GM23338 (cell line): Measurements from ENCODE around the gene TFAM. TPM values are rescaled to one million over a fixed set of nuclear protein-coding genes. Genes with fewer than 3 reads are reported as not detected.

ENCODE experiments used
- ATAC-seq: fragments of 200-7000 bp; cut with Tn5 transposase; 3 replicates; pipeline ENCODE4 v1.9.1; 2020
- DNase-seq: peaks from one replicate; pipeline ENCODE4 v3.0.0-alpha.2; 2015; ENCODE audit warnings: low spot score
- H2AFZ ChIP-seq: fragments of 200-600 bp; sonication (generic); 2 replicates; pipeline ENCODE4 v1.8.0; 2016; ENCODE audit warnings: antibody characterized with exemption, mild to moderate bottlenecking, moderate library complexity
- H3F3A ChIP-seq: fragments of 200-600 bp; sonication (generic); replicated peaks from 2 replicates; pipeline ENCODE4 v1.8.0; 2017; ENCODE audit warnings: antibody characterized with exemption, mixed run types, low read depth
- H3K27ac ChIP-seq: fragments of 200-600 bp; sonication (generic); 2 replicates; pipeline ENCODE4 v1.6.1; 2016; ENCODE audit warnings: low read depth
- H3K27me3 ChIP-seq: fragments of 200-600 bp; sonication (generic); 2 replicates; pipeline ENCODE4 v1.8.0; 2016; ENCODE audit warnings: mild to moderate bottlenecking, mixed run types, moderate library complexity; ENCODE audit not compliant: insufficient read depth
- H3K36me3 ChIP-seq: fragments of 200-600 bp; sonication (generic); 2 replicates; pipeline ENCODE4 v1.8.0; 2016; ENCODE audit warnings: mild to moderate bottlenecking; ENCODE audit not compliant: insufficient read depth
- H3K4me1 ChIP-seq: fragments of 200-600 bp; sonication (generic); 2 replicates; pipeline ENCODE4 v1.8.0; 2016; ENCODE audit warnings: mild to moderate bottlenecking, moderate library complexity; ENCODE audit not compliant: insufficient read depth
- H3K4me2 ChIP-seq: fragments of 200-600 bp; sonication (generic); 2 replicates; pipeline ENCODE4 v1.7.1; 2017; ENCODE audit warnings: mixed run types
- H3K4me3 ChIP-seq: fragments of 200-600 bp; sonication (generic); 2 replicates; pipeline ENCODE4 v1.6.1; 2016; ENCODE audit warnings: mixed run types
- H3K79me2 ChIP-seq: fragments of 200-600 bp; sonication (generic); replicated peaks from 2 replicates; pipeline ENCODE4 v1.8.0; 2017; ENCODE audit warnings: mild to moderate bottlenecking; ENCODE audit not compliant: insufficient read depth
- H3K9me2 ChIP-seq: fragments of 200-600 bp; sonication (generic); 2 replicates; pipeline ENCODE4 v1.8.0; 2017; ENCODE audit not compliant: insufficient read depth
- H4K20me1 ChIP-seq: fragments of 200-600 bp; sonication (generic); replicated peaks from 2 replicates; pipeline ENCODE4 v1.8.0; 2017; ENCODE audit warnings: mild to moderate bottlenecking; ENCODE audit not compliant: insufficient read depth
- H3K27ac Mint-ChIP-seq: 2 replicates; pipeline ENCODE4 v1.8.0; 2020; ENCODE audit warnings: inconsistent platforms, mild to moderate bottlenecking, moderate library complexity, mixed read lengths
- H3K27me3 Mint-ChIP-seq: 3 replicates; pipeline ENCODE4 v1.8.0; 2022; ENCODE audit warnings: low read depth, mild to moderate bottlenecking, moderate library complexity, mixed read lengths, inconsistent platforms; ENCODE audit not compliant: insufficient read depth, poor library complexity
- H3K36me3 Mint-ChIP-seq: 3 replicates; pipeline ENCODE4 v1.8.0; 2021; ENCODE audit warnings: low read depth, mild to moderate bottlenecking, inconsistent platforms, moderate library complexity, mixed read lengths
- H3K4me1 Mint-ChIP-seq: 3 replicates; pipeline ENCODE4 v1.8.0; 2020; ENCODE audit warnings: mild to moderate bottlenecking, inconsistent platforms, mixed read lengths
- H3K4me3 Mint-ChIP-seq: 3 replicates; pipeline ENCODE4 v1.8.0; 2021; ENCODE audit warnings: moderate library complexity, mild to moderate bottlenecking, inconsistent platforms, mixed read lengths
- H3K9me3 Mint-ChIP-seq: 3 replicates; pipeline ENCODE4 v1.8.0; 2020; ENCODE audit warnings: moderate library complexity, mild to moderate bottlenecking, inconsistent platforms, mixed read lengths
- CREB1 ChIP-seq: fragments of 250-450 bp; sonication (Bioruptor Pico); IDR thresholded peaks from 2 replicates; pipeline ENCODE4 v1.5.0; 2020; ENCODE audit warnings: low read depth, mild to moderate bottlenecking, moderate library complexity
- CTCF ChIP-seq, 2 experiments: fragments of 200-600 bp in 1 of 2; sonication (generic) in 1 of 2; conservative IDR thresholded peaks; 2 replicates each; pipeline versions ENCODE4 v1.5.1 to v1.6.1; 2016 to 2017; ENCODE audit warnings: antibody characterized with exemption in 2 of 2, low read depth in 2 of 2, mild to moderate bottlenecking in 2 of 2, moderate library complexity in 1 of 2
- EZH2phosphoT487 ChIP-seq: fragments of 200-600 bp; sonication (generic); IDR thresholded peaks from one replicate; pipeline ENCODE4 v1.8.1; 2018; ENCODE audit warnings: antibody characterized with exemption; ENCODE audit not compliant: unreplicated experiment
- JUNB ChIP-seq: IDR thresholded peaks from one replicate; pipeline ENCODE4 v1.6.1; 2016; ENCODE audit warnings: antibody characterized with exemption; ENCODE audit not compliant: unreplicated experiment
- POLR2AphosphoS5 ChIP-seq: IDR thresholded peaks from 2 replicates; pipeline ENCODE4 v1.6.1; 2016; ENCODE audit warnings: antibody characterized with exemption, low read depth
- REST ChIP-seq: IDR thresholded peaks from one replicate; pipeline ENCODE4 v1.6.1; 2018; ENCODE audit warnings: antibody characterized with exemption; ENCODE audit not compliant: unreplicated experiment
- ZNF114 ChIP-seq: fragments of 250-450 bp; sonication (Bioruptor Pico); IDR thresholded peaks from 2 replicates; pipeline ENCODE4 v1.5.0; 2020; ENCODE audit warnings: mild to moderate bottlenecking, moderate library complexity
- ZNF331 ChIP-seq: fragments of 250-450 bp; sonication (Bioruptor Pico); IDR thresholded peaks from 2 replicates; pipeline ENCODE4 v1.5.0; 2020; ENCODE audit warnings: low read depth, mild to moderate bottlenecking, moderate library complexity
- ZNF462 ChIP-seq: fragments of 250-450 bp; sonication (Bioruptor Pico); IDR thresholded peaks from 2 replicates; pipeline ENCODE4 v1.5.0; 2020; ENCODE audit warnings: mild to moderate bottlenecking, moderate library complexity
- polyA plus RNA-seq: library from polyadenylated mRNA; unstranded; fragments of >200 nt; fragmentation: Nextera tagmentation; extraction: Ambion mirVana; gene quantifications from 2 replicates; pipeline ENCODE4 v1.2.1, GENCODE V29; 2016
- total RNA-seq: library from RNA; depleted of rRNA; stranded (reverse); fragments of >200 nt; shearing (Covaris generic); gene quantifications from 2 replicates; pipeline ENCODE4 v1.2.3, GENCODE V29; 2014

The TFAM gene
- total and polyA plus RNA-seq, 2 experiments from 2014 or later = 54.2 to 156 TPM

- Histone ChIP-seq H3K36me3 (no peaks in the 10 kb centered on the region), H3K4me1 (peaks cover 31% of the 10 kb centered on the region), H3K4me2 (peak overlapping the region; percentile 56), H3K9me2 (no peaks in the 10 kb centered on the region), H3K4me3 (0 out of 2 replicates have a peak overlapping the region, but pooled peaks have one; percentile 14), H2AFZ (no peak overlapping the region), H4K20me1 (peaks cover 2% of the 10 kb centered on the region; the same call in 1 of the 2 replicates), H3K27ac (peak overlapping the region; percentile 35; the same call in 1 of the 2 replicates), H3F3A (no peaks in the 10 kb centered on the region), H3K79me2 (peaks cover 87% of the 10 kb centered on the region), H3K27me3 (no peaks in the 10 kb centered on the region)
- Mint-ChIP-seq H3K4me3 (peak overlapping the region; percentile 2; the same call in 1 of the 3 replicates), H3K27me3 (no peaks in the 10 kb centered on the region), H3K27ac (peak overlapping the region; percentile 84), H3K36me3 (peaks cover 5% of the 10 kb centered on the region; the same call in 1 of the 3 replicates), H3K4me1 (peaks cover 33% of the 10 kb centered on the region), H3K9me3 (no peaks in the 10 kb centered on the region)
- TF ChIP-seq REST = no peak
- no peak for TF ChIP-seq ZNF331 (CRISPR knock-in tag)
- no peak for TF ChIP-seq ZNF114 (CRISPR knock-in tag)
- no peak for TF ChIP-seq POLR2AphosphoS5
- no peak for TF ChIP-seq JUNB
- ATAC-seq (0 out of 3 replicates have a peak, but pooled peaks have one; percentile 31), DNase-seq (peak; percentile 21)
Measured at GRCh38 chr10:58348571-58349033, 36.6 kb upstream of the TFAM start.

GRCh38 chr10:58350023-58350422 lies 35.2 kb upstream of the TFAM start:
- Histone ChIP-seq H3K4me2 (no peak overlapping the region), H3K4me1 (peaks cover 31% of the 10 kb centered on the region), H3K9me2 (no peaks in the 10 kb centered on the region), H2AFZ (no peak overlapping the region), H3F3A (no peaks in the 10 kb centered on the region), H3K36me3 (no peaks in the 10 kb centered on the region), H3K4me3 (no peak overlapping the region), H4K20me1 (peaks cover 2% of the 10 kb centered on the region; the same call in 1 of the 2 replicates), H3K27ac (no peak overlapping the region), H3K79me2 (peaks cover 89% of the 10 kb centered on the region), H3K27me3 (no peaks in the 10 kb centered on the region)
- peaks cover 5% of the 10 kb centered on the region; the same call in 1 of the 3 replicates for H3K36me3 Mint-ChIP-seq
- no peaks in the 10 kb centered on the region for H3K9me3 Mint-ChIP-seq
- H3K27me3 Mint-ChIP-seq = no peaks in the 10 kb centered on the region
- no peak for DNase-seq
- no peak overlapping the region; the same call in 1 of the 2 replicates for H3K27ac Mint-ChIP-seq
- H3K4me1 Mint-ChIP-seq = peaks cover 33% of the 10 kb centered on the region
- no peak overlapping the region for H3K4me3 Mint-ChIP-seq
- ATAC-seq = no peak
- TF ChIP-seq CTCF (conservative IDR thresholded peaks at IDR 0.05; ENCODE audit: low read depth in 2 of 2) (no peak), ZNF331 (CRISPR knock-in tag) (no peak), JUNB (no peak), EZH2phosphoT487 (no peak), CREB1 (CRISPR knock-in tag) (no peak), ZNF114 (CRISPR knock-in tag) (no peak), ZNF462 (CRISPR knock-in tag) (no peak), POLR2AphosphoS5 (no peak)
